ENCODE results near the gene TTLL8. TPM values are rescaled to one million over a fixed set of nuclear protein-coding genes. Genes with fewer than 3 reads are reported as not detected.

The TTLL8 gene
- total and polyA plus RNA-seq, 2 donors (not counting 3 experiments of a cell fraction or from before 2014, with no cell fraction given) = not detected

DNA sequence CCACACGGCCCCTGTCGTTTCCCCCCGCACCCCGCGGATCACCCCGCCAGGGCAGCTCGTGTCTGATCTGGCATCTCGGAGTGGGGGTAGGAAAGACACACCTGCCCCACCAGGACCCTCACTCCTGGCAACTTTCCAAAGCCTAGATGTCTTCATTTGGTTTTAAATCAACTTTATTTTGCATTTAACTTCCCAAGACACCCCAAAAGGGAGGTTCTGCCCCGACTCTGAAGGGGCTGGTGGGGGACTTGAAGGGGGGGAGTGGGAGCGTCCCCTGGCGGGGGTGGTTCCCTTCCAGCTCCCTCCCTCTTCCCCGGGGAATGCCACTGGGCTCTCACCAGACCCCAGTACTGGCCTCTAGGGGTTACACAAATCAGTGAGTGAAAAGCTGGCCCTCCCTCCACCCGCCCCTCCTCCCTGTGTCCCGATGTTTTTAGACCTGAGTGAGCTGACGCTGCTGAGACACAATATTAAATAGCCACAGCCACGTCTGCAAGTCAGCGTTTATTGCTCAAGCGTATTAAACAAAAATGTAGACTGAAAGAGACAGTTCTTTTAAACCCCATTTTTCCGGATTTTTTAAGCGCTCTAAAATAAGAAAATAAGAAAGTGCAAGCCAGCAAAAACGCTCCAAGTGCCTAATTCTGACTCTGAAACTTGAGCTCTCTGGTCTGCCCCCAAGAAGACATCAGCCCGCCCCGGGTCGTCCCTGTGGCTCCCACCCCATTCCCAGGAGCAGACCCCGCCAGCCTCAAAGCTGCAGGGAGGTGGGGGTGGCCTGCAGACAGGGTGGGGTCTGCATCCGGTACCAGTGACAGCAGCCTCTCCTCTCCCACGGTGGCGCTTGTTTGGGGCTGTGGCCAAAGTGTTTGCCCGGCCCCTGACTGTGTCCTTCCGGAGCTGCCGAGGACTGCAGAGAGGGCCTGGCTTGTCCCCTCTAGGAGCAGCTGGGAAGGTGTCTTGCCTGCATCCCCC is 1.1 kb upstream of the TTLL8 start:
- Histone ChIP-seq H3K4me3 (replicated peaks in 1 of 3; ENCODE audit: insufficient read depth in 1 of 3, low read depth in 1 of 3, low read length in 3 of 3) (no peak overlapping the region), H4K20me1 (replicated peaks; ENCODE audit: control insufficient read depth, extremely low read depth, insufficient read depth, low read length) (no peaks in the 10 kb centered on the region), H3K9me1 (replicated peaks; ENCODE audit: control insufficient read depth, extremely low read depth, insufficient read depth, low read length) (no peaks in the 10 kb centered on the region), H3K27me3 (ENCODE audit: control insufficient read depth in 2 of 2, insufficient read depth in 2 of 2, low read length in 2 of 2) (peaks cover 10 to 19% of the 10 kb centered on the region in 2 experiments), H3K27ac (ENCODE audit: insufficient read depth, low read depth, low read length) (no peak overlapping the region), H3K79me2 (ENCODE audit: control insufficient read depth, insufficient read depth, low read length) (no peaks in the 10 kb centered on the region), H3K36me3 (ENCODE audit: control insufficient read depth in 2 of 2, extremely low read depth in 1 of 2, insufficient read depth in 2 of 2, low read length in 2 of 2) (no peaks in the 10 kb centered on the region), H2AFZ (ENCODE audit: low read depth, low read length) (no peak overlapping the region), H3K4me2 (ENCODE audit: insufficient read depth, low read length) (no peak overlapping the region), H3K4me1 (ENCODE audit: control insufficient read depth, extremely low read depth, insufficient read depth, low read length) (no peaks in the 10 kb centered on the region), H3K9ac (replicated peaks; ENCODE audit: extremely low read depth, insufficient read depth, low read length) (no peak overlapping the region), H3K9me3 (replicated peaks; ENCODE audit: control insufficient read depth, insufficient read depth, low read length) (no peaks in the 10 kb centered on the region)
- peak; percentile 22 for DNase-seq (ENCODE audit: low read depth, low spot score)
- ChIA-PET CTCF (interaction anchor here (0.9 to 2.5 kb wide), 7 partner anchors 9 to 129 kb away, joined by 3 to 9 read pairs (median 4); partner anchors contain the start of gene MLC1), POLR2A (no interaction called here)
- FAIRE-seq = no peak
- dilution Hi-C loops (cut with MboI; ENCODE audit: extremely low pct_ligation_motif_present, low sequenced_read_pairs) = no loop called here
- no TSS peak for BruUV-seq (replicated peaks)
- intact Hi-C loops (cut with micrococcal nuclease) = no loop called here
- peak in 1 of 2 donors; percentile 19 for TF ChIP-seq CTCF (IDR thresholded peaks at IDR 0.05; ENCODE audit: extremely low read depth in 1 of 2, insufficient read depth in 1 of 2, low read depth in 1 of 2, low read length in 2 of 2)
- TF ChIP-seq POLR2A (IDR thresholded peaks at IDR 0.05; ENCODE audit: low read depth, low read length) = no peak
- no peak for TF ChIP-seq JUN (IDR thresholded peaks at IDR 0.05; ENCODE audit: borderline replicate concordance, insufficient read depth, insufficient read length, low read depth)
- no peak for TF ChIP-seq MYC (IDR thresholded peaks at IDR 0.05; ENCODE audit: low read depth, low read length)
- TF ChIP-seq GATA2 (IDR thresholded peaks at IDR 0.05; ENCODE audit: insufficient read depth, insufficient read length, low read depth, low read length) = no peak
- TF ChIP-seq POLR2AphosphoS5 (IDR thresholded peaks at IDR 0.05; ENCODE audit: insufficient read depth, low read depth, low read length) = no peak
- no peak for TF ChIP-seq MAX (IDR thresholded peaks at IDR 0.05; ENCODE audit: insufficient read depth, insufficient read length)
- TF ChIP-seq FOS (IDR thresholded peaks at IDR 0.05; ENCODE audit: borderline replicate concordance, insufficient read depth, low read length) = no peak
- peak; percentile 85 for TF ChIP-seq EZH2 (IDR thresholded peaks at IDR 0.05; ENCODE audit: borderline replicate concordance, low read depth, low read length, severe bottlenecking)
